HEK293T (cell line): ENCODE results near the gene ZNF580.

Experiments used
- CTCF ChIA-PET: fragments of 350-600 bp; formaldehyde crosslinking; extraction: SDS; loops from one replicate; lab custom pipeline; 2021; ENCODE audit warnings: antibody characterized with exemption, inconsistent platforms; lab: Yijun Ruan, JAX
- POLR2A ChIA-PET: fragments of 350-600 bp; formaldehyde crosslinking; extraction: SDS; loops from one replicate; lab custom pipeline; 2020; ENCODE audit warnings: antibody characterized with exemption, inconsistent platforms; lab: Yijun Ruan, JAX
- DNase-seq: peaks from one replicate; pipeline ENCODE4 v3.0.0; 2012; ENCODE audit warnings: mixed read lengths; ENCODE audit errors: extremely low spot score
- ARNT ChIP-seq: fragments of 450-650 bp; IDR thresholded peaks from 2 replicates; pipeline ENCODE4 v1.6.1; 2017; ENCODE audit warnings: mild to moderate bottlenecking
- BHLHE40 ChIP-seq: fragments of 450-650 bp; IDR thresholded peaks from 2 replicates; pipeline ENCODE4 v1.6.1; 2016; ENCODE audit warnings: mild to moderate bottlenecking, moderate library complexity, borderline replicate concordance
- CTBP1 ChIP-seq: fragments of 450-650 bp; IDR thresholded peaks from 2 replicates; pipeline ENCODE4 v1.6.1; 2016; ENCODE audit warnings: borderline replicate concordance
- ELF4 ChIP-seq: fragments of 450-650 bp; IDR thresholded peaks from 2 replicates; pipeline ENCODE4 v1.6.1; 2017; ENCODE audit warnings: antibody characterized with exemption
- FOXA1 ChIP-seq: fragments of 450-650 bp; IDR thresholded peaks from 2 replicates; pipeline ENCODE4 v1.6.1; 2016; ENCODE audit warnings: mild to moderate bottlenecking
- FOXK2 ChIP-seq: fragments of 450-650 bp; IDR thresholded peaks from 2 replicates; pipeline ENCODE4 v1.6.1; 2016; ENCODE audit warnings: mild to moderate bottlenecking
- FOXM1 ChIP-seq: fragments of 450-650 bp; IDR thresholded peaks from 2 replicates; pipeline ENCODE4 v1.6.1; 2017; ENCODE audit warnings: mild to moderate bottlenecking, borderline replicate concordance
- HDGF ChIP-seq: fragments of 450-650 bp; IDR thresholded peaks from 2 replicates; pipeline ENCODE4 v1.6.1; 2017; ENCODE audit warnings: antibody characterized with exemption, borderline replicate concordance
- L3MBTL2 ChIP-seq: fragments of 450-650 bp; conservative IDR thresholded peaks from 2 replicates; pipeline ENCODE4 v1.6.1; 2016; ENCODE audit warnings: mild to moderate bottlenecking
- LEF1 ChIP-seq: fragments of 450-650 bp; IDR thresholded peaks from 2 replicates; pipeline ENCODE4 v1.6.1; 2017; ENCODE audit warnings: mild to moderate bottlenecking, borderline replicate concordance
- NFRKB ChIP-seq: fragments of 450-650 bp; IDR thresholded peaks from 2 replicates; pipeline ENCODE4 v1.6.1; 2016; ENCODE audit warnings: mild to moderate bottlenecking, moderate library complexity
- SP1 ChIP-seq: fragments of 450-650 bp; IDR thresholded peaks from 2 replicates; pipeline ENCODE4 v1.6.1; 2017
- SUZ12 ChIP-seq: fragments of 450-650 bp; IDR thresholded peaks from 2 replicates; pipeline ENCODE4 v1.6.1; 2016; ENCODE audit warnings: mild to moderate bottlenecking
- TARDBP ChIP-seq: fragments of 450-650 bp; IDR thresholded peaks from 2 replicates; pipeline ENCODE4 v1.6.1; 2016
- ZNF384 ChIP-seq: fragments of 450-650 bp; IDR thresholded peaks from 2 replicates; pipeline ENCODE4 v1.6.1; 2016
- TF ChIP-seq, protein P1 (sequence below): fragments of 450-650 bp; IDR thresholded peaks from 2 replicates; pipeline ENCODE4 v1.6.1; 2016

The ZNF580 gene

DNA sequence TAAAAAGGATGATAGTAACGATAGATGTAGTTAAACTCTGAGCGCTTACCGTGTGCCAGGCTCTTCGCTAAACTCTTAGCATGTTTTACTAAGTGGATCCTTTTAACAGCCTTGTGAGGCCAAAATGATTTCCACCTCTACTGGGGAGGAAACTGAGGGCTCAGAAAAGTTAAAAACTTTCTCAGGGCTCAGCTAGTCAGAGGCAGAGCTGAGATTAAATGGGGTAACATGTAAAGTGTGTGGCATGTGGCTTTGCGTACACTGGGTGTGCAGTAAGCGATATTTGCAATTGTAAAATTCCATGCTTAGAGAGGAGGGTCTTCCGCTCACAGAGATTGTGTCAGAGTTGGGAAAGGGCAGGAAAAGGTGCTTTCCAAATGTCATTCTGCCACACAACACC lies 15.8 kb downstream of the ZNF580 start:
- ChIA-PET POLR2A (interaction anchor here (1.3 to 2.1 kb wide), 3 partner anchors 9 to 18 kb away, joined by 4 to 5 read pairs (median 4); partner anchors contain the start of gene CCDC106), CTCF (no interaction called here)
- TF ChIP-seq FOXM1 (no peak), L3MBTL2 (no peak), ARNT (no peak), TARDBP (no peak), SUZ12 (no peak), ZNF384 (no peak), SP1 (no peak), NFRKB (no peak), LEF1 (no peak), ELF4 (no peak), CTBP1 (no peak), FOXA1 (no peak)
- TF ChIP-seq, protein P1, sequence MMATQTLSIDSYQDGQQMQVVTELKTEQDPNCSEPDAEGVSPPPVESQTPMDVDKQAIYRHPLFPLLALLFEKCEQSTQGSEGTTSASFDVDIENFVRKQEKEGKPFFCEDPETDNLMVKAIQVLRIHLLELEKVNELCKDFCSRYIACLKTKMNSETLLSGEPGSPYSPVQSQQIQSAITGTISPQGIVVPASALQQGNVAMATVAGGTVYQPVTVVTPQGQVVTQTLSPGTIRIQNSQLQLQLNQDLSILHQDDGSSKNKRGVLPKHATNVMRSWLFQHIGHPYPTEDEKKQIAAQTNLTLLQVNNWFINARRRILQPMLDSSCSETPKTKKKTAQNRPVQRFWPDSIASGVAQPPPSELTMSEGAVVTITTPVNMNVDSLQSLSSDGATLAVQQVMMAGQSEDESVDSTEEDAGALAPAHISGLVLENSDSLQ = no peak
- no peak for DNase-seq

GRCh38 chr19:55656988-55657747 lies 16.4 kb downstream of the ZNF580 start:
- TF ChIP-seq NFRKB (no peak), SUZ12 (no peak), FOXM1 (no peak), SP1 (no peak), ARNT (no peak), HDGF (no peak), L3MBTL2 (no peak), FOXK2 (no peak)
- TF ChIP-seq, protein P1 = no peak
- ChIA-PET CTCF (interaction anchor here (1.1 kb wide), 1 partner anchor 14 kb away, joined by 7 read pairs; no protein-coding TSS in a partner anchor), POLR2A (interaction anchor here (0.6 to 2.1 kb wide), 4 partner anchors 9 to 17 kb away, joined by 3 to 5 read pairs (median 4); partner anchors contain the start of genes CCDC106 and ZNF580)
- DNase-seq = no peak

DNA sequence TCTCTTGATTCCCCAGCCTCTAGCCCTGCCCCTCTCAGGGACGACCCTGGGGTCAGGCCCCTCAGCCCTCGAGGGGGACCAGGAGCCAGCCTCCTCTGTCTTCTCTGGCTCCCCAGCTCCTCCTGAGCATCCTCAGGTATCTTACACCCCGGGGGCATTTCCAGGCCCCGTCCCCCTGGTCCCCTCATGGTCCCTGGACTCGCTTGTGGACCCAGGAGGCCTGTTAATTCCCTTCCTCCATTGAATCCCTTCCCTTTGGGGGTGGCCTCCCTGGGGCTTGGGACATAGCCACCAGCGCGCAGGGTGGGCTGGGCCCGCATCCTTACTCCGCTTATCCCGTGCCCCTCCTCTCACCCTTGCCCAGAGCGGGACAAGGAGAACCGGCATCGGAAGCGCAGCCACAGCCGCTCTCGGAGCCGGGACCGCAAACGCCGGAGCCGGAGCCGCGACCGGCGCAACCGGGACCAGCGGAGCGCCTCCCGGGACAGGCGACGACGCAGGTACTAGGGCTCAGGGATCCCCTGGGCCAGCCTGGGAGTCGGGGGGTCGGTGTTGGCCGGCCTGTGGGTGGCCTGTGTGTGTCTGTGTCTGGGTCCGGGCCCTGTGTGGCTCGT lies 18.2 kb downstream of the ZNF580 start:
- ChIA-PET POLR2A (no interaction called here), CTCF (interaction anchor here (0.8 kb wide), 1 partner anchor 13 kb away, joined by 3 read pairs; no protein-coding TSS in a partner anchor)
- TF ChIP-seq CTBP1 (no peak), ELF4 (no peak), SP1 (no peak), ARNT (no peak), NFRKB (no peak), BHLHE40 (no peak), TARDBP (no peak), FOXM1 (no peak), ZNF384 (no peak)
- TF ChIP-seq, protein P1 = no peak
- no peak for DNase-seq

- POLR2A ChIA-PET = interaction anchor here (0.6 kb wide), 1 partner anchor 10 kb away, joined by 3 read pairs; no protein-coding TSS in a partner anchor
- no peak for TF ChIP-seq FOXK2
- TF ChIP-seq, protein P1 = no peak
- TF ChIP-seq BHLHE40 = no peak
Observed at GRCh38 chr19:55659822-55660221, 19.0 kb downstream of the ZNF580 start.

GRCh38 chr19:55660404-55660803 lies 19.6 kb downstream of the ZNF580 start:
- no peak for TF ChIP-seq FOXM1
- TF ChIP-seq FOXA1 = no peak
- TF ChIP-seq LEF1 = no peak
- TF ChIP-seq, protein P1 = no peak
- no peak for TF ChIP-seq SUZ12
- TF ChIP-seq FOXK2 = no peak
- TF ChIP-seq NFRKB = no peak
- no peak for DNase-seq
- POLR2A ChIA-PET = no interaction called here
- CTCF ChIA-PET = interaction anchor here (1.1 kb wide), 1 partner anchor 11 kb away, joined by 4 read pairs; no protein-coding TSS in a partner anchor

More at GRCh38 chr19:55659822-55660221, 19.0 kb downstream of the ZNF580 start:
- no peak for DNase-seq
- CTCF ChIA-PET = interaction anchor here (0.8 kb wide), 1 partner anchor 12 kb away, joined by 3 read pairs; no protein-coding TSS in a partner anchor
